Endothelial cell of hepatic sinusoid (primary cell): ENCODE data around the gene BAG3.
"Not testable (repeated sequence)": the region's sequence is repeated elsewhere in the genome, so short reads cannot be mapped to it uniquely, and the experiment has no call there.

Experiments
- in situ Hi-C: cut with HindIII; loops from 2 replicates; pipeline ENCODE4 v1.10.0; 2017; ENCODE audit warnings: low sequenced_read_pairs

Gene BAG3

GRCh38 chr10:119688033-119688508 is 36.9 kb downstream of the BAG3 start:
- in situ Hi-C loops = loop anchor here (5.0 to 10.0 kb wide), 2 partner anchors 59 to 157 kb away; no protein-coding TSS in a partner anchor

- in situ Hi-C loops = loop anchor here (5.0 to 10.0 kb wide), 2 partner anchors 58 to 156 kb away; no protein-coding TSS in a partner anchor
Observed at GRCh38 chr10:119689016-119689580, 37.9 kb downstream of the BAG3 start.

- in situ Hi-C loops = no loop called here
Observed at GRCh38 chr10:119691726-119692125, 40.5 kb downstream of the BAG3 start.

GRCh38 chr10:119693262-119693957 is 42.2 kb downstream of the BAG3 start:
- in situ Hi-C loops = no loop called here

- in situ Hi-C loops = no loop called here
Observed at GRCh38 chr10:119694608-119695007, 43.4 kb downstream of the BAG3 start.

- in situ Hi-C loops = no loop called here
Observed at GRCh38 chr10:119700321-119700954, 49.3 kb downstream of the BAG3 start.

- in situ Hi-C loops = no loop called here
Observed at GRCh38 chr10:119701861-119702260, 50.7 kb downstream of the BAG3 start.

GRCh38 chr10:119702583-119702982 is 51.4 kb downstream of the BAG3 start:
- in situ Hi-C loops = no loop called here

GRCh38 chr10:119703903-119704508 is 52.8 kb downstream of the BAG3 start:
- in situ Hi-C loops = no loop called here

GRCh38 chr10:119705434-119705831 is 54.3 kb downstream of the BAG3 start:
- in situ Hi-C loops = no loop called here

- in situ Hi-C loops = no loop called here
Observed at GRCh38 chr10:119706521-119707278, 55.5 kb downstream of the BAG3 start.

- in situ Hi-C loops = not testable (repeated sequence)
Observed at GRCh38 chr10:119707331-119707730, 56.2 kb downstream of the BAG3 start.

GRCh38 chr10:119710935-119711334 is 59.8 kb downstream of the BAG3 start:
- in situ Hi-C loops = not testable (repeated sequence)

- in situ Hi-C loops = no loop called here
Observed at GRCh38 chr10:119713744-119714483, 62.7 kb downstream of the BAG3 start.

GRCh38 chr10:119714484-119714816 is 63.3 kb downstream of the BAG3 start:
- in situ Hi-C loops = no loop called here

GRCh38 chr10:119715628-119716505 is 64.7 kb downstream of the BAG3 start:
- in situ Hi-C loops = no loop called here

- in situ Hi-C loops = no loop called here
Observed at GRCh38 chr10:119723161-119723560, 72.0 kb downstream of the BAG3 start.

GRCh38 chr10:119723624-119724023 is 72.4 kb downstream of the BAG3 start:
- in situ Hi-C loops = no loop called here
